H1 (cell line): ENCODE measurements around the gene GALR2. TPM values are rescaled to one million over a fixed set of nuclear protein-coding genes. Genes with fewer than 3 reads are reported as not detected.

Experiments
- CBX5 ChIP-seq: fragments of 300-800, 300-1000 bp; sonication (generic); IDR thresholded peaks from 2 replicates; pipeline ENCODE4 v1.7.1; 2016; ENCODE audit warnings: antibody characterized with exemption, low read length, low read depth
- CTBP2 ChIP-seq: IDR thresholded peaks from 2 replicates; pipeline ENCODE4 v1.7.0; 2011; ENCODE audit warnings: borderline replicate concordance, mild to moderate bottlenecking, moderate library complexity, mixed read lengths, low read length; ENCODE audit not compliant: insufficient read depth, insufficient read length
- FOSL1 ChIP-seq: IDR thresholded peaks from 2 replicates; pipeline ENCODE4 v1.6.1; 2011; ENCODE audit warnings: mild to moderate bottlenecking, low read depth, low read length, moderate library complexity; ENCODE audit not compliant: insufficient read depth
- HDAC2 ChIP-seq, 2 experiments: fragments of 300-600 bp in 1 of 2; sonication (generic) in 1 of 2; IDR thresholded peaks; 2 replicates each; pipeline ENCODE4 v1.6.1; 2011 to 2012; ENCODE audit warnings: low read depth in 2 of 2, low read length in 2 of 2, mild to moderate bottlenecking in 2 of 2, moderate library complexity in 2 of 2, borderline replicate concordance in 1 of 2, inconsistent platforms in 1 of 2
- JUN ChIP-seq: IDR thresholded peaks from 2 replicates; pipeline ENCODE4 v1.6.1; 2011; ENCODE audit warnings: low read depth, mild to moderate bottlenecking, improper control_type of control experiment, low read length
- KDM5A ChIP-seq: fragments of 200-600 bp; IDR thresholded peaks from 2 replicates; pipeline ENCODE4 v1.7.1; 2012; ENCODE audit warnings: mild to moderate bottlenecking, low read length, inconsistent platforms, mixed read lengths
- MAX ChIP-seq: IDR thresholded peaks from 2 replicates; pipeline ENCODE4 v1.6.1; 2012; ENCODE audit warnings: inconsistent platforms
- SAP30 ChIP-seq: fragments of 300-600 bp; sonication (generic); IDR thresholded peaks from 2 replicates; pipeline ENCODE4 v1.7.1; 2012; ENCODE audit warnings: low read length, moderate library complexity, mild to moderate bottlenecking, inconsistent platforms; ENCODE audit not compliant: insufficient read depth, insufficient replicate concordance
- SP2 ChIP-seq: IDR thresholded peaks from 2 replicates; pipeline ENCODE4 v1.6.1; 2012; ENCODE audit warnings: mild to moderate bottlenecking, low read length, inconsistent platforms
- polyA plus RNA-seq, 7 experiments: library from polyadenylated mRNA; depleted of rRNA in 3 of 7; stranded (reverse) in 5 of 7; unstranded in 2 of 7; fragments of >200 nt in 5 of 7; fragments of 200-250 nt in 2 of 7; gene quantifications; 1 replicate in 5 of 7; 2 replicates in 1 of 7; 4 replicates in 1 of 7; pipeline versions ENCODE4 v1.2.1 to v1.2.3, GENCODE V29; 2011 to 2013; ENCODE audit warnings: missing spikeins in 2 of 7, mixed read lengths in 2 of 7
- total RNA-seq: library from RNA; stranded (reverse); fragmentation: NEBNext Ultra II Directional; extraction: Animal tissue kit (Norgen Biotek cat#: 25700); gene quantifications from 2 replicates; pipeline ENCODE4 v1.2.1, GENCODE V29; 2021

GALR2 gene
- total and polyA plus RNA-seq, 2 of the 8 experiments (the other 6 are each of a cell fraction or from before 2014, with no cell fraction given): 0.86 to 2.2 TPM

DNA sequence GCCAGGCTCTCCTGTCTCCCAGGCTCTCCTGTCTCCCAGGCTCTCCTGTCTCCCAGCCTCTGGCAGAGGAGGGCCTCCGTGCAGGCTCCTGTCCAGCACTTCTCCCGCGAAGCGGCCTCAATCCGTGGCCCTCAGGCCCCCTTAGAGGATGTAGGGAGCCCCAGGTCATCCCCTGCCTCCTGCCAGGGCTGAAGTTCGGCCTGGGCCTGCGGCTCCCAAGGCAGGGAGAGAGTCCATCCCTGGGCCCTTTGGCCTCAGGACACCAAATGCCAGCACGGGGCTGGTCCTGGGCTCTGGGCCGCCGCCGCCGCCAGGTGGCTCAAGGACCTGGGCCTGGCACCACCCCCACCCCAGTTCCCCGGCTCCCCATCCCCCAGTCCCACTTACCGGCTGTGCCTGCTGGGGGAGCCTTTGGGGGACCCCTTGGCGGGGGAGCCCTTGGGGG, 47.8 kb upstream of the GALR2 start (continued):
- no peak for TF ChIP-seq MAX
- no peak for TF ChIP-seq CTBP2
- TF ChIP-seq HDAC2 (IDR thresholded peaks at IDR 0.05; ENCODE audit: borderline replicate concordance in 1 of 2, low read depth in 2 of 2, low read length in 2 of 2): no peak
- no peak for TF ChIP-seq SAP30
- no peak for TF ChIP-seq KDM5A
- no peak for TF ChIP-seq SP2
- no peak for TF ChIP-seq FOSL1
- no peak for TF ChIP-seq CBX5
- no peak for TF ChIP-seq JUN
